OCI-LY7 (cell line): ENCODE results near the gene VEPH1. TPM values are rescaled to one million over a fixed set of nuclear protein-coding genes. Genes with fewer than 3 reads are reported as not detected.

Experiments
- BruUV-seq: library from RNA; stranded (reverse); fragments of 400-500 nt; replicated peaks from 2 replicates; lab custom pipeline; 2021; lab: Mats Ljungman, UMichigan
- CTCF ChIA-PET: fragments of 300-600 bp; sonication (Branson Sonifier 250); formaldehyde crosslinking; loops from one replicate; lab custom pipeline; 2022; ENCODE audit warnings: antibody characterized with exemption; ENCODE audit not compliant: unreplicated experiment; lab: Charles Lee
- POLR2A ChIA-PET: fragments of 300-600 bp; sonication (Branson Sonifier 250); formaldehyde crosslinking; loops from one replicate; lab custom pipeline; 2022; ENCODE audit warnings: antibody characterized with exemption; lab: Charles Lee
- DNase-seq: peaks from one replicate; pipeline ENCODE4 v3.0.0-alpha.2; 2015; ENCODE audit warnings: low spot score
- H2AFZ ChIP-seq: fragments of 200-600 bp; sonication (generic), shearing (Covaris generic); 2 replicates; pipeline ENCODE4 v1.6.1; 2014; ENCODE audit warnings: mild to moderate bottlenecking, antibody characterized with exemption, low read length, moderate library complexity
- H3K27ac ChIP-seq: fragments of 200-600 bp; sonication (generic); 2 replicates; pipeline ENCODE4 v1.5.1; 2014; ENCODE audit warnings: mixed run types, low read depth, mild to moderate bottlenecking, moderate library complexity, low read length, inconsistent platforms; ENCODE audit not compliant: poor library complexity, severe bottlenecking
- H3K36me3 ChIP-seq: fragments of 200-600 bp; sonication (generic); 2 replicates; pipeline ENCODE4 v1.6.1; 2014; ENCODE audit warnings: mild to moderate bottlenecking, antibody characterized with exemption, low read length, moderate library complexity, mixed read lengths; ENCODE audit not compliant: insufficient read depth
- H3K4me1 ChIP-seq: fragments of 200-600 bp; sonication (generic); 2 replicates; pipeline ENCODE4 v1.5.1; 2014; ENCODE audit warnings: mild to moderate bottlenecking, low read length; ENCODE audit not compliant: insufficient read depth, poor library complexity, severe bottlenecking
- H3K4me2 ChIP-seq: fragments of 200-600 bp; sonication (generic); 2 replicates; pipeline ENCODE4 v1.6.1; 2014; ENCODE audit warnings: mild to moderate bottlenecking, low read length
- H3K4me3 ChIP-seq: fragments of 200-600 bp; sonication (generic); 2 replicates; pipeline ENCODE4 v1.5.1; 2014; ENCODE audit warnings: mild to moderate bottlenecking, low read depth, low read length; ENCODE audit not compliant: poor library complexity, severe bottlenecking
- H3K79me2 ChIP-seq: fragments of 200-600 bp; sonication (generic); 2 replicates; pipeline ENCODE4 v1.6.1; 2016; ENCODE audit warnings: low read depth, mild to moderate bottlenecking, low read length, moderate library complexity, mixed read lengths; ENCODE audit not compliant: insufficient read depth
- H3K9me2 ChIP-seq: fragments of 200-600 bp; sonication (generic); 2 replicates; pipeline ENCODE4 v1.6.1; 2016; ENCODE audit warnings: mild to moderate bottlenecking, low read length, mixed read lengths; ENCODE audit not compliant: insufficient read depth
- H3K9me3 ChIP-seq: fragments of 200-600 bp; sonication (generic); 2 replicates; pipeline ENCODE4 v1.6.1; 2014; ENCODE audit warnings: mild to moderate bottlenecking, mixed run types, low read length, mixed read lengths
- H4K20me1 ChIP-seq: fragments of 200-600 bp; sonication (generic); 2 replicates; pipeline ENCODE4 v1.6.1; 2014; ENCODE audit warnings: mild to moderate bottlenecking, antibody characterized with exemption, low read length, moderate library complexity, mixed read lengths; ENCODE audit not compliant: insufficient read depth
- CTCF ChIP-seq: fragments of 200-600 bp; sonication (generic); conservative IDR thresholded peaks from 2 replicates; pipeline ENCODE4 v1.5.1; 2014; ENCODE audit warnings: mild to moderate bottlenecking, antibody characterized with exemption, low read length, moderate library complexity, mixed read lengths
- EZH2phosphoT487 ChIP-seq: fragments of 200-600 bp; sonication (generic); IDR thresholded peaks from 2 replicates; pipeline ENCODE4 v1.6.1; 2018; ENCODE audit warnings: low read depth, borderline replicate concordance, mild to moderate bottlenecking, mixed run types, antibody characterized with exemption, low read length, moderate library complexity, mixed read lengths
- intact Hi-C: fragments of 100-400 bp; cut with micrococcal nuclease; formaldehyde crosslinking; loops from one replicate; pipeline ENCODE4 v1.10.0; 2022; ENCODE audit not compliant: unreplicated experiment
- total RNA-seq, 2 experiments: library from RNA; depleted of rRNA in 1 of 2; stranded (reverse); fragments of >200 nt in 1 of 2; shearing (Covaris generic) in 1 of 2; gene quantifications; 2 replicates each; pipeline ENCODE4 v1.2.3, GENCODE V29; 2014 to 2022

The VEPH1 gene
- total RNA-seq, 2 experiments from 2014 or later, result not detected

- no peak for DNase-seq
- ChIA-PET POLR2A (interaction anchor here (0.7 to 1.2 kb wide), 2 partner anchors 18 to 73 kb away, joined by 3 to 4 read pairs; no protein-coding TSS in a partner anchor), CTCF (no interaction called here)
- no peaks in the 10 kb centered on the region for H3K4me1 ChIP-seq
- H3K79me2 ChIP-seq, result no peaks in the 10 kb centered on the region
- H3K9me2 ChIP-seq, result no peaks in the 10 kb centered on the region
- H2AFZ ChIP-seq, result no peak overlapping the region
- H3K4me3 ChIP-seq, result no peak overlapping the region
- H3K27ac ChIP-seq, result no peak overlapping the region
- intact Hi-C loops, result no loop called here
- no peak overlapping the region for H3K4me2 ChIP-seq
- no peaks in the 10 kb centered on the region for H3K36me3 ChIP-seq
- no peaks in the 10 kb centered on the region for H4K20me1 ChIP-seq
- TF ChIP-seq EZH2phosphoT487, result no peak
- no peak for TF ChIP-seq CTCF
- BruUV-seq, result no TSS peak
- H3K9me3 ChIP-seq, result no peaks in the 10 kb centered on the region
Observed at GRCh38 chr3:157513585-157513984, 10.4 kb upstream of the VEPH1 start.

- CTCF ChIA-PET, result no interaction called here
- POLR2A ChIA-PET, result interaction anchor here (1.5 kb wide), 1 partner anchor 159 kb away, joined by 4 read pairs; no protein-coding TSS in a partner anchor
- H2AFZ ChIP-seq, result no peak overlapping the region
Observed at GRCh38 chr3:157512534-157512933, 9.3 kb upstream of the VEPH1 start.

More at GRCh38 chr3:157512534-157512933, 9.3 kb upstream of the VEPH1 start:
- no peak for DNase-seq
- Histone ChIP-seq H3K36me3 (no peaks in the 10 kb centered on the region), H3K27ac (no peak overlapping the region), H3K4me1 (no peaks in the 10 kb centered on the region), H4K20me1 (no peaks in the 10 kb centered on the region), H3K9me2 (no peaks in the 10 kb centered on the region), H3K4me2 (no peak overlapping the region), H3K79me2 (no peaks in the 10 kb centered on the region), H3K4me3 (no peak overlapping the region), H3K9me3 (no peaks in the 10 kb centered on the region)
- intact Hi-C loops, result no loop called here
- TF ChIP-seq CTCF, result no peak
- no peak for TF ChIP-seq EZH2phosphoT487
- BruUV-seq, result no TSS peak
